Endodermal cell (in vitro differentiated cells): ENCODE results near the gene AKR1C8. TPM values are rescaled to one million over a fixed set of nuclear protein-coding genes. Genes with fewer than 3 reads are reported as not detected.
A peak's percentile ranks its signal among the peaks of the same experiment; 100 is the strongest.

Source experiments
- DNase-seq: peaks from one replicate; pipeline ENCODE4 v3.0.0-alpha.2; 2017
- H3K27ac ChIP-seq: 2 replicates; pipeline ENCODE4 v1.5.1; 2013; ENCODE audit warnings: mild to moderate bottlenecking, low read depth, low read length, moderate library complexity
- H3K27me3 ChIP-seq: 2 replicates; pipeline ENCODE4 v1.6.1; 2013; ENCODE audit warnings: mild to moderate bottlenecking, low read length, moderate library complexity; ENCODE audit not compliant: insufficient read depth, control insufficient read depth, poor library complexity, severe bottlenecking
- H3K36me3 ChIP-seq: 2 replicates; pipeline ENCODE4 v1.7.0; 2013; ENCODE audit warnings: mild to moderate bottlenecking, low read length, moderate library complexity; ENCODE audit not compliant: control insufficient read depth, insufficient read depth
- H3K4me1 ChIP-seq: one replicate; pipeline ENCODE4 v1.7.0; 2013; ENCODE audit warnings: low read length; ENCODE audit not compliant: control insufficient read depth, insufficient read depth
- H3K4me3 ChIP-seq: 2 replicates; pipeline ENCODE4 v1.5.1; 2013; ENCODE audit warnings: mild to moderate bottlenecking, low read length, moderate library complexity
- H3K9ac ChIP-seq: 2 replicates; pipeline ENCODE4 v1.6.1; 2013; ENCODE audit warnings: mild to moderate bottlenecking, low read length, moderate library complexity; ENCODE audit not compliant: poor library complexity, severe bottlenecking; ENCODE audit errors: extremely low read depth
- H3K9me3 ChIP-seq: 2 replicates; pipeline ENCODE4 v1.6.1; 2013; ENCODE audit warnings: mild to moderate bottlenecking, low read length, moderate library complexity; ENCODE audit not compliant: control insufficient read depth
- H3K27ac Mint-ChIP-seq: 2 replicates; pipeline ENCODE4 v1.8.0; 2020; ENCODE audit warnings: mixed read lengths
- H3K27me3 Mint-ChIP-seq: 2 replicates; pipeline ENCODE4 v1.8.0; 2021; ENCODE audit warnings: mild to moderate bottlenecking, mixed read lengths; ENCODE audit not compliant: insufficient read depth
- H3K36me3 Mint-ChIP-seq: 2 replicates; pipeline ENCODE4 v1.8.0; 2020; ENCODE audit warnings: low read depth, mixed read lengths
- H3K4me1 Mint-ChIP-seq: 2 replicates; pipeline ENCODE4 v1.8.0; 2020; ENCODE audit warnings: mixed read lengths
- H3K4me3 Mint-ChIP-seq: 2 replicates; pipeline ENCODE4 v1.8.0; 2020; ENCODE audit warnings: mild to moderate bottlenecking, moderate library complexity, mixed read lengths
- H3K9me3 Mint-ChIP-seq: 2 replicates; pipeline ENCODE4 v1.8.0; 2020; ENCODE audit warnings: mild to moderate bottlenecking, mixed read lengths
- WGBS, 2 experiments: methylation state at CpG; one replicate each; pipeline versions ENCODE4 v1.1.5 to v1.1.7; 2013; ENCODE audit warnings: missing lambda C conversion rate in 2 of 2, mixed read lengths in 1 of 2; ENCODE audit not compliant: insufficient coverage in 1 of 2, insufficient read length in 1 of 2; 5-methylcytosine and 5-hydroxymethylcytosine counted together
- total RNA-seq, 2 donors: library from RNA; stranded (reverse); fragmentation: NEBNext Ultra II Directional in 1 of 2; extraction: Animal tissue kit (Norgen Biotek cat#: 25700) in 1 of 2; gene quantifications; 2 replicates in 1 of 2; 3 replicates in 1 of 2; pipeline ENCODE4 v1.2.1, GENCODE V29; 2021
- TF ChIP-seq, protein P1 (sequence below): fragments of 200-600 bp; sonication (generic); conservative IDR thresholded peaks from 2 replicates; pipeline ENCODE4 v1.5.0; 2021; ENCODE audit warnings: antibody characterized with exemption, mild to moderate bottlenecking

The AKR1C8 gene
- total RNA-seq, 2 donors from 2014 or later = not detected

DNA sequence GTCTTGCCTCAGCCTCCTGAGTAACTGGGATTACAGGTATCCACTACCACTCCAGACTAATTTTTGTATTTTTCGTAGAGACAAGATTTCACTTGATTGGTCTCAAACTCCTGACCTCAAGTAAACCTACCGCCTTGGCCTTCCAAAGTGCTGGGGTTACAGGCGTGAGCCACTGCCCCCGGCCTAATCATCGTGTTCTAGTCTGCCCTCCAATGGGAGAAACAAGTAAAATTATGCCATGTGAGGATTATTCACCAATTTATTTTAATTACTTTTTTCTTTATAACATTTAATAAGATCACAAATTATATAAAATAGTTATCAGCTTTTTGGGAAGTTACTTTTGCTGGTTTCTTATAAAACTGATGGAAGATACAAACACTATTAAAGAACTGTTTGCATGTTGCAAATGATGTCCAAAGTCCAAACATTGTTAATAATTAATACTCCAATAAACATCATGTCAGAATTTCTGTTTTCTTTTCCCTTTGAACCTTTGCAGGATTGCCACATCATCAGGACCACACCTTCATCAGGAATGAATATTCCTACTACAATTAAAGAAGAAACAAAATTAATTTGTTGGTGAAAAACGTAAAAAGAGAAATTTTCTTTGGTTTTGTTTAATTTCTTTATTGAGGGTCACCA lies 10.9 kb upstream of the AKR1C8 start:
- DNase-seq = no peak
- no peaks in the 10 kb centered on the region for H3K4me1 ChIP-seq
- Mint-ChIP-seq H3K4me3 (no peak overlapping the region), H3K9me3 (peaks cover 3% of the 10 kb centered on the region), H3K27me3 (no peaks in the 10 kb centered on the region), H3K27ac (no peak overlapping the region), H3K4me1 (no peaks in the 10 kb centered on the region), H3K36me3 (no peaks in the 10 kb centered on the region)
- H3K4me3 ChIP-seq = no peak overlapping the region
- 93 to 97% methylated on average over 3 to 6 of the region's 6 CpGs for WGBS, 2 experiments
- no peak overlapping the region for H3K9ac ChIP-seq
- TF ChIP-seq, protein P1, sequence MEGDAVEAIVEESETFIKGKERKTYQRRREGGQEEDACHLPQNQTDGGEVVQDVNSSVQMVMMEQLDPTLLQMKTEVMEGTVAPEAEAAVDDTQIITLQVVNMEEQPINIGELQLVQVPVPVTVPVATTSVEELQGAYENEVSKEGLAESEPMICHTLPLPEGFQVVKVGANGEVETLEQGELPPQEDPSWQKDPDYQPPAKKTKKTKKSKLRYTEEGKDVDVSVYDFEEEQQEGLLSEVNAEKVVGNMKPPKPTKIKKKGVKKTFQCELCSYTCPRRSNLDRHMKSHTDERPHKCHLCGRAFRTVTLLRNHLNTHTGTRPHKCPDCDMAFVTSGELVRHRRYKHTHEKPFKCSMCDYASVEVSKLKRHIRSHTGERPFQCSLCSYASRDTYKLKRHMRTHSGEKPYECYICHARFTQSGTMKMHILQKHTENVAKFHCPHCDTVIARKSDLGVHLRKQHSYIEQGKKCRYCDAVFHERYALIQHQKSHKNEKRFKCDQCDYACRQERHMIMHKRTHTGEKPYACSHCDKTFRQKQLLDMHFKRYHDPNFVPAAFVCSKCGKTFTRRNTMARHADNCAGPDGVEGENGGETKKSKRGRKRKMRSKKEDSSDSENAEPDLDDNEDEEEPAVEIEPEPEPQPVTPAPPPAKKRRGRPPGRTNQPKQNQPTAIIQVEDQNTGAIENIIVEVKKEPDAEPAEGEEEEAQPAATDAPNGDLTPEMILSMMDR = no peak
- no peak overlapping the region for H3K27ac ChIP-seq
- H3K27me3 ChIP-seq = no peaks in the 10 kb centered on the region
- H3K9me3 ChIP-seq = no peaks in the 10 kb centered on the region
- H3K36me3 ChIP-seq = no peaks in the 10 kb centered on the region

DNA sequence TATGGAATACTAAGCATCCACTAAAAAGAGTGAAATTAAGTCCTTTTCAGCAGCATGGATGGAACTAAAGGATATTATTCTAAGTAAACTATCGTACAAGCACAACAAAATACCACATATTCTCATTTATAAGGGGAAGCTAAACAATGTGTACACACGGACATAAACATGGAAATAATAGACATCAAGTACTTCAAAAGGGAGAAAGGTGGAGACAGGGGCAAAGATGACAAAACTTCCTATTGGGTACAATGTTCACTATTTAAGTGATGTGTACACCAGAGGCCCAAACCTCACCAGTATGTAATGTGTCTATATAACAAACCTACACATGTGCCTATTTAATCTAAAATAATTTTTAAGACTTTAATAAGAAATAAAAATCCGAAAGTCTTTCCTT lies 9.5 kb upstream of the AKR1C8 start:
- Mint-ChIP-seq H3K27ac (no peak overlapping the region), H3K36me3 (no peaks in the 10 kb centered on the region), H3K9me3 (no peaks in the 10 kb centered on the region), H3K4me3 (no peak overlapping the region), H3K4me1 (no peaks in the 10 kb centered on the region), H3K27me3 (no peaks in the 10 kb centered on the region)
- no peaks in the 10 kb centered on the region for H3K36me3 ChIP-seq
- 90 to 93% methylated on average over 2 of the region's 3 CpGs for WGBS, 2 experiments
- DNase-seq = no peak
- no peaks in the 10 kb centered on the region for H3K27me3 ChIP-seq
- TF ChIP-seq, protein P1 = no peak
- no peaks in the 10 kb centered on the region for H3K4me1 ChIP-seq
- no peak overlapping the region for H3K4me3 ChIP-seq
- no peaks in the 10 kb centered on the region for H3K9me3 ChIP-seq
- no peak overlapping the region for H3K27ac ChIP-seq
- no peak overlapping the region for H3K9ac ChIP-seq

DNA sequence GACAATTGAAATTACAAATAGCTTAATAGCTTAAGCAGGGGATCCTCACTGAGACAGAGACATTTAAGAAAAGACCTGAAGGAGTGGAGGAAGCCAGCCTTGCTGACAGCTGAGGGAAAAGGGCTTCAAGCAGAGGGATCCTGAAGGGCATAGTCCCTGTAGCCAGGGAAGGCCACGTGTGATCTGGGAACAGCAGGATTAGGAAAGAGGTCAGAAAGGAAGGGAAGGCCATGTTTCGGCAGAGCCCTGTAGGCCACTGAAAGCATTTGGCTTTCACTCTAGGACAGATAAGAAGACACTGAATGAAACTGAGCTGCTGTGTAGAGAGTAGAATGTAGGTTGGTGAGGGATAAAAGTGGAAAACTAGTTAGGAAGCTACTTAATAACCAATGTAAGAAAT lies 3.4 kb upstream of the AKR1C8 start:
- DNase-seq = no peak
- WGBS, 2 experiments = 63 to 67% methylated on average over 2 of the region's 2 CpGs
- Mint-ChIP-seq H3K9me3 (peaks cover 4% of the 10 kb centered on the region), H3K4me1 (peaks cover 32% of the 10 kb centered on the region), H3K27me3 (no peaks in the 10 kb centered on the region), H3K27ac (peak overlapping the region; percentile 48), H3K36me3 (no peaks in the 10 kb centered on the region), H3K4me3 (no peak overlapping the region)
- no peaks in the 10 kb centered on the region for H3K27me3 ChIP-seq
- H3K9me3 ChIP-seq = peaks cover 8% of the 10 kb centered on the region
- no peak overlapping the region for H3K27ac ChIP-seq
- TF ChIP-seq, protein P1 = no peak
- no peaks in the 10 kb centered on the region for H3K36me3 ChIP-seq
- H3K9ac ChIP-seq = no peak overlapping the region
- no peaks in the 10 kb centered on the region for H3K4me1 ChIP-seq
- no peak overlapping the region for H3K4me3 ChIP-seq
